Upper lobe of left lung (tissue), 4 donors: ENCODE data around the gene ASNSD1.

ENCODE experiments used
- POLR2A ChIP-seq, 4 donors: fragments of 450-650 bp; IDR thresholded peaks; one replicate each; pipeline ENCODE4 v1.5.1; 2016 to 2017; ENCODE audit warnings: antibody characterized with exemption in 4 of 4, mild to moderate bottlenecking in 2 of 4
- POLR2AphosphoS5 ChIP-seq, 2 donors: sonication (generic); formaldehyde crosslinking; IDR thresholded peaks; one replicate each; pipeline ENCODE4 v1.5.1; 2017; ENCODE audit warnings: antibody characterized with exemption in 2 of 2
- TF ChIP-seq, protein P1 (sequence below), 6 experiments: fragments of 450-650 bp in 4 of 6; fragments of 200-600 bp in 2 of 6; sonication (generic) in 2 of 6; IDR thresholded peaks; one replicate each; pipeline ENCODE4 v1.5.1; 2016 to 2019; ENCODE audit warnings: antibody characterized with exemption in 6 of 6

DNA sequence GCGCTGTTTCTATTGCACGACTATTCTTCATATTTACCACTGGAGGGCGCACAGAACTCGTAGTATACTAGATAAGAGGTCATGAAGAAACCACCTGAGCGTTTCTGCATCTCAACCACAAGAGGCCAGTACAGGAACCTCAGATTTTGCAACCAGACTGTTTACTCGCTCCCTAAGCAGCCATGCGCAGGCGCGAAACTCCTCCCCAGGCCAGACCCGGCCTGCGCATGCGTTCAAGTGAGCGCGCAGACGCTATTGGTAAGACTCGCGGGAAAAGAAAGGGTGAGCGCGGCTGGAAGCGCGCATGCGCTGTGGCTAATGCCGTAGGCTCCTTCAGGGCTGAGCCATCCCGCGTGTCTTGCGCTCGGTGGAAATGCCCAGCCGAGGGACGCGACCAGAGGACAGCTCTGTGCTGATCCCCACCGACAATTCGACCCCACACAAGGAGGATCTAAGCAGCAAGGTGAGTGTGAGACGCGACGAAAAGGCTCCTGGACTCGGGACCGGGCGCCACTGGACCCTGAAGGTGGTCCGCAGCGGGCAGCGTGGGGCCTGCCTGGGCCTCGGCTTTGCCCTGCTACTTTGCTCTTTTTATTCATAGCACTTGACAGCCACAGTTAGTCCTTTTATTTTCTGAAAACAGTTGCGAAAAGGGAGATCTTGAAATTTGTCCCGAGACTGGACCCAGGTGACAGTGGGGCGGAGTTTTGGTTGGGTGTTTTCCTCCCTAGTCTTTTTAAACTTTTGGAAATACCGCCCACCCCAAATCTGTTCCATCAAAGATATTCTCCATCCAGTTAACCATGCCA, at the start of gene ASNSD1:
- TF ChIP-seq POLR2A (IDR thresholded peaks at IDR 0.05) (peak in 3 of 4 donors; percentile 83 to 91 (median 87)), POLR2AphosphoS5 (IDR thresholded peaks at IDR 0.05) (peak; percentile 93 to 98)
- TF ChIP-seq, protein P1, sequence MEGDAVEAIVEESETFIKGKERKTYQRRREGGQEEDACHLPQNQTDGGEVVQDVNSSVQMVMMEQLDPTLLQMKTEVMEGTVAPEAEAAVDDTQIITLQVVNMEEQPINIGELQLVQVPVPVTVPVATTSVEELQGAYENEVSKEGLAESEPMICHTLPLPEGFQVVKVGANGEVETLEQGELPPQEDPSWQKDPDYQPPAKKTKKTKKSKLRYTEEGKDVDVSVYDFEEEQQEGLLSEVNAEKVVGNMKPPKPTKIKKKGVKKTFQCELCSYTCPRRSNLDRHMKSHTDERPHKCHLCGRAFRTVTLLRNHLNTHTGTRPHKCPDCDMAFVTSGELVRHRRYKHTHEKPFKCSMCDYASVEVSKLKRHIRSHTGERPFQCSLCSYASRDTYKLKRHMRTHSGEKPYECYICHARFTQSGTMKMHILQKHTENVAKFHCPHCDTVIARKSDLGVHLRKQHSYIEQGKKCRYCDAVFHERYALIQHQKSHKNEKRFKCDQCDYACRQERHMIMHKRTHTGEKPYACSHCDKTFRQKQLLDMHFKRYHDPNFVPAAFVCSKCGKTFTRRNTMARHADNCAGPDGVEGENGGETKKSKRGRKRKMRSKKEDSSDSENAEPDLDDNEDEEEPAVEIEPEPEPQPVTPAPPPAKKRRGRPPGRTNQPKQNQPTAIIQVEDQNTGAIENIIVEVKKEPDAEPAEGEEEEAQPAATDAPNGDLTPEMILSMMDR (IDR thresholded peaks at IDR 0.05) = peak; percentile 83 to 99 (median 97)
